ENCODE measurements around the gene PIK3CB.
"Not testable (repeated sequence)": the region's sequence is repeated elsewhere in the genome, so short reads cannot be mapped to it uniquely, and the experiment has no call there.

PIK3CB gene

GRCh38 chr3:138842483-138843188 lies 7.9 kb upstream of the PIK3CB start:
- no peak overlapping the region for H3K4me3 ChIP-seq (ENCODE audit: low read depth, low read length, poor library complexity, severe bottlenecking)
- no peaks in the 10 kb centered on the region for H3F3A ChIP-seq (ENCODE audit: insufficient read depth, low read length)
- TF ChIP-seq CTCF (IDR thresholded peaks at IDR 0.05; ENCODE audit: low read length) (no peak), EZH2 (IDR thresholded peaks at IDR 0.05; ENCODE audit: borderline replicate concordance, low read length) (no peak)
- H3K9me3 ChIP-seq (ENCODE audit: low read length): no peaks in the 10 kb centered on the region
- H3K4me1 ChIP-seq (ENCODE audit: insufficient read depth, low read length, severe bottlenecking): no peaks in the 10 kb centered on the region
- no peaks in the 10 kb centered on the region for H3K9me2 ChIP-seq (ENCODE audit: low read depth, low read length)
- H3K79me2 ChIP-seq (ENCODE audit: insufficient read depth, low read length): no peaks in the 10 kb centered on the region
- no peak overlapping the region for H2AFZ ChIP-seq (ENCODE audit: low read length)
- no peak overlapping the region for H3K9ac ChIP-seq (ENCODE audit: low read length)
- H3K27ac ChIP-seq (ENCODE audit: low read depth, low read length, poor library complexity, severe bottlenecking): no peak overlapping the region
- no peaks in the 10 kb centered on the region for H3K27me3 ChIP-seq (ENCODE audit: insufficient read depth, low read length)
- H3K36me3 ChIP-seq (ENCODE audit: insufficient read depth, low read length): no peaks in the 10 kb centered on the region
- no peak overlapping the region for H3K4me2 ChIP-seq (ENCODE audit: low read length)
- H4K20me1 ChIP-seq (ENCODE audit: insufficient read depth, low read length): no peaks in the 10 kb centered on the region

GRCh38 chr3:138838385-138838784 lies 3.7 kb upstream of the PIK3CB start:
- H3K27me3 ChIP-seq (ENCODE audit: insufficient read depth, low read length); H3F3A ChIP-seq (ENCODE audit: insufficient read depth, low read length); H3K4me2 ChIP-seq (ENCODE audit: low read length); H3K9me3 ChIP-seq (ENCODE audit: low read length); H3K9ac ChIP-seq (ENCODE audit: low read length); H2AFZ ChIP-seq (ENCODE audit: low read length); H3K79me2 ChIP-seq (ENCODE audit: insufficient read depth, low read length); H3K27ac ChIP-seq (ENCODE audit: low read depth, low read length, poor library complexity, severe bottlenecking); H3K36me3 ChIP-seq (ENCODE audit: insufficient read depth, low read length); H3K9me2 ChIP-seq (ENCODE audit: low read depth, low read length); H4K20me1 ChIP-seq (ENCODE audit: insufficient read depth, low read length); H3K4me3 ChIP-seq (ENCODE audit: low read depth, low read length, poor library complexity, severe bottlenecking): not testable (repeated sequence)
- peaks cover 12% of the 10 kb centered on the region for H3K4me1 ChIP-seq (ENCODE audit: insufficient read depth, low read length, severe bottlenecking)

GRCh38 chr3:138835846-138836245 lies 1.1 kb upstream of the PIK3CB start:
- not testable (repeated sequence) for H3F3A ChIP-seq (ENCODE audit: insufficient read depth, low read length); H4K20me1 ChIP-seq (ENCODE audit: insufficient read depth, low read length); H3K27ac ChIP-seq (ENCODE audit: low read depth, low read length, poor library complexity, severe bottlenecking); H2AFZ ChIP-seq (ENCODE audit: low read length); H3K9me2 ChIP-seq (ENCODE audit: low read depth, low read length); H3K4me3 ChIP-seq (ENCODE audit: low read depth, low read length, poor library complexity, severe bottlenecking); H3K27me3 ChIP-seq (ENCODE audit: insufficient read depth, low read length); H3K9ac ChIP-seq (ENCODE audit: low read length); H3K4me2 ChIP-seq (ENCODE audit: low read length); H3K9me3 ChIP-seq (ENCODE audit: low read length); H3K36me3 ChIP-seq (ENCODE audit: insufficient read depth, low read length)
- Histone ChIP-seq H3K4me1 (ENCODE audit: insufficient read depth, low read length, severe bottlenecking) (peaks cover 19% of the 10 kb centered on the region), H3K79me2 (ENCODE audit: insufficient read depth, low read length) (peaks cover 28% of the 10 kb centered on the region)

- Histone ChIP-seq H3K4me1 (ENCODE audit: insufficient read depth, low read length, severe bottlenecking) (peaks cover 19% of the 10 kb centered on the region), H3K9ac (ENCODE audit: low read length) (peak overlapping the region; percentile 92), H2AFZ (ENCODE audit: low read length) (peak overlapping the region; percentile 98), H3K9me3 (ENCODE audit: low read length) (no peaks in the 10 kb centered on the region), H3K27ac (ENCODE audit: low read depth, low read length, poor library complexity, severe bottlenecking) (peak overlapping the region; percentile 72), H3K27me3 (ENCODE audit: insufficient read depth, low read length) (no peaks in the 10 kb centered on the region), H3K4me2 (ENCODE audit: low read length) (peak overlapping the region; percentile 98), H4K20me1 (ENCODE audit: insufficient read depth, low read length) (no peaks in the 10 kb centered on the region), H3K79me2 (ENCODE audit: insufficient read depth, low read length) (peaks cover 30% of the 10 kb centered on the region), H3K4me3 (ENCODE audit: low read depth, low read length, poor library complexity, severe bottlenecking) (peak overlapping the region; percentile 72), H3K9me2 (ENCODE audit: low read depth, low read length) (no peaks in the 10 kb centered on the region), H3K36me3 (ENCODE audit: insufficient read depth, low read length) (no peaks in the 10 kb centered on the region), H3F3A (ENCODE audit: insufficient read depth, low read length) (no peaks in the 10 kb centered on the region)
- TF ChIP-seq EZH2 (IDR thresholded peaks at IDR 0.05; ENCODE audit: borderline replicate concordance, low read length): no peak
- TF ChIP-seq CTCF (IDR thresholded peaks at IDR 0.05; ENCODE audit: low read length): no peak
Observed at GRCh38 chr3:138835397-138835757, 649 bp upstream of the PIK3CB start.

All from OCI-LY1 (cell line).